ENCODE results near the gene ACTRT2.

DNA sequence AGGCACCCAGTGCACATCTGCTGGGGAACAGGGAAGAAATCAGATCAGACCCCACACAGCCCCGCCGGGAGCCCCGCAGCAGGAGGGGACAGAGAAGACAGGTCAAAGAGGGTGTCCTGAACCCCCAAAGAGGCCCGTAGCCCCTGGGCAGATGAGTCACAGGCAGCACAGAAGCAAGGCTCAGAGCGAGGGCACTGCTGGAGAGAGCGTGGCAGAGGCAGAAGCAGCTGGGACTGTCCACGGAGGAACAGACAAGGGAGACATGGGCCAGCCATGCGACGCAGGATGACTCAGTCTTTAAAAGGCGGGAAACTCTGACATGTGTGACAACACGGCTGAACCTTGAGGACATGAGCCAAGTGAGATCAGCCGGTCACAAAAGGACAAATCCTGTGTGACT lies 33.2 kb downstream of the ACTRT2 start:
- TF ChIP-seq, protein P1, sequence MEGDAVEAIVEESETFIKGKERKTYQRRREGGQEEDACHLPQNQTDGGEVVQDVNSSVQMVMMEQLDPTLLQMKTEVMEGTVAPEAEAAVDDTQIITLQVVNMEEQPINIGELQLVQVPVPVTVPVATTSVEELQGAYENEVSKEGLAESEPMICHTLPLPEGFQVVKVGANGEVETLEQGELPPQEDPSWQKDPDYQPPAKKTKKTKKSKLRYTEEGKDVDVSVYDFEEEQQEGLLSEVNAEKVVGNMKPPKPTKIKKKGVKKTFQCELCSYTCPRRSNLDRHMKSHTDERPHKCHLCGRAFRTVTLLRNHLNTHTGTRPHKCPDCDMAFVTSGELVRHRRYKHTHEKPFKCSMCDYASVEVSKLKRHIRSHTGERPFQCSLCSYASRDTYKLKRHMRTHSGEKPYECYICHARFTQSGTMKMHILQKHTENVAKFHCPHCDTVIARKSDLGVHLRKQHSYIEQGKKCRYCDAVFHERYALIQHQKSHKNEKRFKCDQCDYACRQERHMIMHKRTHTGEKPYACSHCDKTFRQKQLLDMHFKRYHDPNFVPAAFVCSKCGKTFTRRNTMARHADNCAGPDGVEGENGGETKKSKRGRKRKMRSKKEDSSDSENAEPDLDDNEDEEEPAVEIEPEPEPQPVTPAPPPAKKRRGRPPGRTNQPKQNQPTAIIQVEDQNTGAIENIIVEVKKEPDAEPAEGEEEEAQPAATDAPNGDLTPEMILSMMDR (IDR thresholded peaks at IDR 0.05): no peak
- TF ChIP-seq POLR2A (IDR thresholded peaks at IDR 0.05): no peak

Data from adrenal gland (tissue), 5 donors.